Progenitor cell of endocrine pancreas (in vitro differentiated cells): ENCODE results near the gene CACNA2D1. TPM values are rescaled to one million over a fixed set of nuclear protein-coding genes. Genes with fewer than 3 reads are reported as not detected.
"Not testable (repeated sequence)": the region's sequence is repeated elsewhere in the genome, so short reads cannot be mapped to it uniquely, and the experiment has no call there.

ENCODE experiments used
- DNase-seq: peaks from one replicate; pipeline ENCODE4 v3.0.0; 2021; ENCODE audit warnings: low spot score; ENCODE audit not compliant: unreplicated experiment
- H3K27ac Mint-ChIP-seq: 2 replicates; pipeline ENCODE4 v1.8.0; 2021; ENCODE audit warnings: mild to moderate bottlenecking, moderate library complexity, mixed read lengths
- H3K27me3 Mint-ChIP-seq: 2 replicates; pipeline ENCODE4 v1.8.0; 2021; ENCODE audit warnings: mixed read lengths
- H3K36me3 Mint-ChIP-seq: 2 replicates; pipeline ENCODE4 v1.8.0; 2022; ENCODE audit warnings: mixed read lengths; ENCODE audit not compliant: insufficient read depth
- H3K4me1 Mint-ChIP-seq: 2 replicates; pipeline ENCODE4 v1.8.0; 2021; ENCODE audit warnings: low read depth, mixed read lengths
- H3K4me3 Mint-ChIP-seq: 2 replicates; pipeline ENCODE4 v1.8.0; 2021; ENCODE audit warnings: low read depth, mild to moderate bottlenecking, moderate library complexity, mixed read lengths
- H3K9me3 Mint-ChIP-seq: 2 replicates; pipeline ENCODE4 v1.8.0; 2021; ENCODE audit warnings: low read depth, mixed read lengths
- total RNA-seq: library from RNA; stranded (reverse); gene quantifications from 2 replicates; pipeline ENCODE4 v1.2.1, GENCODE V29; 2021
- TF ChIP-seq, protein P1 (sequence below): fragments of 200-600 bp; sonication (generic); IDR thresholded peaks from one replicate; pipeline ENCODE4 v1.5.0; 2021; ENCODE audit warnings: antibody characterized with exemption, mild to moderate bottlenecking; ENCODE audit not compliant: unreplicated experiment

Gene CACNA2D1
- total RNA-seq, 1 donor from 2014 or later, result 25.1 TPM

DNA sequence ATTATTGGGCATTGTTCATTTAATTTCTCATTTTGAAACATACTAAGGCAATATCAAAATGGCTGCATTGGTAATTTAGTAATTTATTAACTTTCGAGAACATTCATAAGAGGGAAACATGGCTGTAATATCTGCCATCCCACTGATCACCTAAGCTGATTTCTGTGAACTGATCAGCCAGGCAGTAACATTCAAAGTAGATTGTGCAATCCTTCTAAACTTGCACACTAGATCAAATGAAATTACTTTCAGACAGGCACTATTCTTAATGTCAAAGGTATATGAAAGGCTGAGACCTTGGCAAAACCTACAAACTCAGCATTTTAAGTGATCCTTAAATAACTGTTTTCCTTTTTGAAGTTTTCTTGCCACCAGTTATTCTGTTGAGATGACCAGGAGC, 290.7 kb downstream of the CACNA2D1 start:
- Mint-ChIP-seq H3K4me1 (peaks cover 18% of the 10 kb centered on the region), H3K27ac (no peak overlapping the region), H3K9me3 (peaks cover 8% of the 10 kb centered on the region), H3K27me3 (no peaks in the 10 kb centered on the region), H3K4me3 (no peak overlapping the region), H3K36me3 (peaks cover 1% of the 10 kb centered on the region)
- TF ChIP-seq, protein P1, sequence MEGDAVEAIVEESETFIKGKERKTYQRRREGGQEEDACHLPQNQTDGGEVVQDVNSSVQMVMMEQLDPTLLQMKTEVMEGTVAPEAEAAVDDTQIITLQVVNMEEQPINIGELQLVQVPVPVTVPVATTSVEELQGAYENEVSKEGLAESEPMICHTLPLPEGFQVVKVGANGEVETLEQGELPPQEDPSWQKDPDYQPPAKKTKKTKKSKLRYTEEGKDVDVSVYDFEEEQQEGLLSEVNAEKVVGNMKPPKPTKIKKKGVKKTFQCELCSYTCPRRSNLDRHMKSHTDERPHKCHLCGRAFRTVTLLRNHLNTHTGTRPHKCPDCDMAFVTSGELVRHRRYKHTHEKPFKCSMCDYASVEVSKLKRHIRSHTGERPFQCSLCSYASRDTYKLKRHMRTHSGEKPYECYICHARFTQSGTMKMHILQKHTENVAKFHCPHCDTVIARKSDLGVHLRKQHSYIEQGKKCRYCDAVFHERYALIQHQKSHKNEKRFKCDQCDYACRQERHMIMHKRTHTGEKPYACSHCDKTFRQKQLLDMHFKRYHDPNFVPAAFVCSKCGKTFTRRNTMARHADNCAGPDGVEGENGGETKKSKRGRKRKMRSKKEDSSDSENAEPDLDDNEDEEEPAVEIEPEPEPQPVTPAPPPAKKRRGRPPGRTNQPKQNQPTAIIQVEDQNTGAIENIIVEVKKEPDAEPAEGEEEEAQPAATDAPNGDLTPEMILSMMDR, result no peak
- no peak for DNase-seq

- Mint-ChIP-seq H3K36me3 (peaks cover 1% of the 10 kb centered on the region), H3K27ac (no peak overlapping the region)
These were observed 297.1 kb downstream of the CACNA2D1 start for GRCh38 chr7:82146491-82146890.

DNA sequence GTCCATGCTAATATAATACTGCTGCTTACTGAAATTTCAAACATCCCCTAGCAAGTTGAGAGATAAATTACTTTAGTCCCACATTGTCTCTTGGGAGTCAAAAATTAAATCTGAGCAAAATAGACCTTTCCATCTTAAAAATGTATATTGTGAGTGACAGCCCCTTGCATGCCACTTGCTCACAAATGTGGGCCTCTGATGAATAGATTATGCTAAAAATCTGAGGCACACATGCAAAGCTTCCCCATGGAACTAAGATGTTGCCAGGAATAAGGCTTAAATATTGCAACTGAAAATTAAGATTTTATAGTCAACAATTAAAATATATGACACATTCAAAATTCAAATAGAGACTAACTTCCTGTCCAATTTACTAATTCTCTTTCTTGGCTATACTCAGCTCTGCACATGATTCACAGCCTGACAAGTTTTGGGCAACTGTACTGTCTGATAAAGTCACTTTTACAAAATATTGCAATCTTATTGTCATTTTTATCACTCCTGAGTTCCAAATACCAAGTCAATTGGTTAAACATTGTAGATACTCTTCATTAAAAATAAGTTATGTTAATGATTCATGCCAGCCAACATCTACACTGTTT, 301.2 kb downstream of the CACNA2D1 start:
- Mint-ChIP-seq H3K36me3 (no peaks in the 10 kb centered on the region), H3K27me3 (no peaks in the 10 kb centered on the region), H3K4me1 (no peaks in the 10 kb centered on the region), H3K27ac (no peak overlapping the region), H3K9me3 (no peaks in the 10 kb centered on the region), H3K4me3 (no peak overlapping the region)
- TF ChIP-seq, protein P1, result no peak
- DNase-seq, result no peak

More at GRCh38 chr7:82146491-82146890, 297.1 kb downstream of the CACNA2D1 start:
- Mint-ChIP-seq H3K9me3 (peaks cover 3% of the 10 kb centered on the region), H3K4me3 (no peak overlapping the region), H3K27me3 (no peaks in the 10 kb centered on the region), H3K4me1 (peaks cover 2% of the 10 kb centered on the region)
- no peak for DNase-seq
- TF ChIP-seq, protein P1, result no peak

DNA sequence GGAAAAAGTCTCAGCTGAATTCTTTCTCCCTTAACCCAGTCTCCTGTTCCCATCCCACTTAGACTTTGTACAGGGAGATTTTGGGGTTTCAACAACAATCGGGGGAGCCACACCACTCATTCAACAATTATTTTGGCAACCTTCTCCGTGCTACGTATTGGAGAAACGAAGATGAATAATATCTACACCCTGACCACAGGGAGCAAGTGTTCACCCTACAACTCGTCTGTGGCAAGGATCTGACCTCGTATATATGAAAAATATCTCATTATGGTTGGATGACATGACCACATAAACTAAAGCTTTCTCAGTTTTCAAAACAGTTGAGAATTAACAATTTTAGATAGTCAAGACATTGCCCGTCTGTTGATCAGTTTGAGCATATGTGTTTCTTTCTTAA, 302.1 kb downstream of the CACNA2D1 start:
- Mint-ChIP-seq H3K4me3 (no peak overlapping the region), H3K27me3 (no peaks in the 10 kb centered on the region), H3K4me1 (no peaks in the 10 kb centered on the region), H3K9me3 (no peaks in the 10 kb centered on the region), H3K36me3 (no peaks in the 10 kb centered on the region), H3K27ac (no peak overlapping the region)
- DNase-seq, result no peak
- TF ChIP-seq, protein P1, result no peak

DNA sequence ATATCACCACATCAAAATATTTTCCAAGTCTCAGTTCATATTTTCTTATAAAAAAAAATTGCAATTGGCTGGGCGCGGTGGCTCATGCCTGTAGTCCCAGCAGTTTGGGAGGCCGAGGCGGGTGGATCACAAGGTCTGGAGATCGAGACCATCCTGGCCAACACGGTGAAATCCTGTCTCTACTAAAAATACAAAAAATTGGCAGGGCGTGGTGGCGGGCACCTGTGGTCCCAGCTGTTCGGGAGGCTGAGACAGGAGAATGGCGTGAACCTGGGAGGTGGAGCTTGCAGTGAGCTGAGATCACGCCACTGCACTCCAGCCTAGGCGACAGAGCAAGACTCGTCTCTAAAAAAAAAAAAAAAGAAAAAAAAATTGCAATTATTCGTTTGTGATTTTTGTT, 303.0 kb downstream of the CACNA2D1 start:
- H3K9me3 Mint-ChIP-seq, DNase-seq, H3K27ac Mint-ChIP-seq, H3K27me3 Mint-ChIP-seq, H3K4me1 Mint-ChIP-seq, H3K4me3 Mint-ChIP-seq, H3K36me3 Mint-ChIP-seq: not testable (repeated sequence)

DNA sequence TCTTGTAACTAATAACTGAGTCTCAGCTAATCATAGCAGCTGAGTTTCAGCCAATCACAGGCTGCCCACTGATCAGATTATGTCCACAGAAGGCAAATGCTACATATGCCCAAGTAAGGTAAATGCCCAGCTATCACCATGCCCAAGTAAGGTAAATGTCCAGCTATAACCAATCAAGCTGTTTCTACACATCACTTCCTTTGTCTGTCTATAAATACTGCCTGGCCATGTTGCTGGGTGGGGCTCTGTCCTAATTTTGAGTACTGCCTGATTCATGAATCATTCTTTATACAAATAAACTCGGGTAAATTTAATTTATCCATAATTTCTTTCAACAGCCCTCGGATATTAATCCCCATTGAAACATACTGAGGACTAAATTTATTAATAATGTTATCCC, 312.4 kb downstream of the CACNA2D1 start:
- TF ChIP-seq, protein P1, result no peak
- H3K27me3 Mint-ChIP-seq, result no peaks in the 10 kb centered on the region
- peaks cover 2% of the 10 kb centered on the region for H3K4me1 Mint-ChIP-seq
- no peaks in the 10 kb centered on the region for H3K36me3 Mint-ChIP-seq
- no peak overlapping the region for H3K27ac Mint-ChIP-seq
- DNase-seq, result no peak
- no peak overlapping the region for H3K4me3 Mint-ChIP-seq
- H3K9me3 Mint-ChIP-seq, result no peaks in the 10 kb centered on the region
